C1 segment of cervical spinal cord (tissue), 14 donors: ENCODE results near the gene CCDC24.
A peak's percentile ranks its signal among the peaks of the same experiment; 100 is the strongest.

Experiments used
- DNase-seq, 14 donors: peaks; one replicate each; lab custom pipeline; 2025; lab: John Stamatoyannopoulos, UW

The CCDC24 gene

GRCh38 chr1:43991476-43992231, at the start of gene CCDC24:
Gene CCDC24 (plus strand): TSS chr1:43991599. CDS start chr1:43991879, 280 bp downstream.
- DNase-seq, result peak in 12 of 14 donors; percentile 41 to 89 (median 73)

GRCh38 chr1:43942411-43942810, 49.0 kb upstream of the CCDC24 start:
- no peak for DNase-seq

GRCh38 chr1:43944860-43945259, 46.5 kb upstream of the CCDC24 start:
- no peak for DNase-seq

- DNase-seq, result peak in 2 of 14 donors; percentile 18 to 45
Observed at GRCh38 chr1:43945674-43946235, 45.6 kb upstream of the CCDC24 start.

- DNase-seq, result peak; percentile 34 to 98 (median 96)
Observed at GRCh38 chr1:43946236-43947060, 45.0 kb upstream of the CCDC24 start, which contains the start of gene IPO13. Gene IPO13 (plus strand): TSS chr1:43946950. CDS start chr1:43947601, 651 bp downstream.

GRCh38 chr1:43947061-43947873, 44.1 kb upstream of the CCDC24 start:
- peak in 5 of 14 donors; percentile 29 to 63 (median 50) for DNase-seq

- peak in 3 of 14 donors; percentile 26 to 34 (median 33) for DNase-seq
Observed at GRCh38 chr1:43947874-43948437, 43.4 kb upstream of the CCDC24 start.

GRCh38 chr1:43949678-43950077, 41.7 kb upstream of the CCDC24 start:
- DNase-seq, result peak in 2 of 14 donors; percentile 22 to 41

GRCh38 chr1:43951021-43951985, 40.1 kb upstream of the CCDC24 start:
- DNase-seq, result no peak

- peak in 2 of 14 donors; percentile 20 to 34 for DNase-seq
Observed at GRCh38 chr1:43952731-43953346, 38.6 kb upstream of the CCDC24 start.

- no peak for DNase-seq
Observed at GRCh38 chr1:43953361-43953760, 38.0 kb upstream of the CCDC24 start.

- peak in 12 of 14 donors; percentile 22 to 83 (median 68) for DNase-seq
Observed at GRCh38 chr1:43954036-43954435, 37.4 kb upstream of the CCDC24 start.

GRCh38 chr1:43956234-43956633, 35.2 kb upstream of the CCDC24 start:
- DNase-seq, result no peak

GRCh38 chr1:43957407-43958040, 33.9 kb upstream of the CCDC24 start:
- DNase-seq, result no peak

- no peak for DNase-seq
Observed at GRCh38 chr1:43958351-43959255, 32.8 kb upstream of the CCDC24 start.

GRCh38 chr1:43960798-43961197, 30.6 kb upstream of the CCDC24 start:
- DNase-seq, result no peak

- peak in 6 of 14 donors; percentile 2 to 45 (median 32) for DNase-seq
Observed at GRCh38 chr1:43961692-43962091, 29.7 kb upstream of the CCDC24 start.

GRCh38 chr1:43962324-43962723, 29.1 kb upstream of the CCDC24 start:
- peak in 7 of 14 donors; percentile 22 to 62 (median 34) for DNase-seq
